ENCODE measurements around the gene UQCRC1.

Gene UQCRC1

DNA sequence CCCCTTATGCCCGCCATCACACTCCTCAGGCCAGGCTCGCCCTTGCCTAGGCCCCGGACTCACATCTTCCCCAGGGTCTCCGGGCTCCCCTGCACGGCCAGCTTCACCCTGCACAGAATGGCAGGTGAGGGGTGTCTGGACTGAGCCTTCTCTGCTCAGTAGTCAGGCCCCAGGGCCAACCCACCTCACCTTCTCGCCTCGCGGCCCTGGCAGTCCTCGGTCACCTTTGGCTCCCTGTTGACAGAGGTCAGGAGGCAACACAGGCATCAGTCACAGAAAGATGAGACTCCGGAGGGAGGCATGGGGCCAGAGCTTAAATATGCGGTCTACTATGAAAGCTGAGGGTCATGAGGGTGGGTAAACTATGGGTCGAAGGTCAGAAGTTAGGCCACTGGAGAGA lies 37.5 kb downstream of the UQCRC1 start:
- no peak for DNase-seq (ENCODE audit: low spot score)

DNA sequence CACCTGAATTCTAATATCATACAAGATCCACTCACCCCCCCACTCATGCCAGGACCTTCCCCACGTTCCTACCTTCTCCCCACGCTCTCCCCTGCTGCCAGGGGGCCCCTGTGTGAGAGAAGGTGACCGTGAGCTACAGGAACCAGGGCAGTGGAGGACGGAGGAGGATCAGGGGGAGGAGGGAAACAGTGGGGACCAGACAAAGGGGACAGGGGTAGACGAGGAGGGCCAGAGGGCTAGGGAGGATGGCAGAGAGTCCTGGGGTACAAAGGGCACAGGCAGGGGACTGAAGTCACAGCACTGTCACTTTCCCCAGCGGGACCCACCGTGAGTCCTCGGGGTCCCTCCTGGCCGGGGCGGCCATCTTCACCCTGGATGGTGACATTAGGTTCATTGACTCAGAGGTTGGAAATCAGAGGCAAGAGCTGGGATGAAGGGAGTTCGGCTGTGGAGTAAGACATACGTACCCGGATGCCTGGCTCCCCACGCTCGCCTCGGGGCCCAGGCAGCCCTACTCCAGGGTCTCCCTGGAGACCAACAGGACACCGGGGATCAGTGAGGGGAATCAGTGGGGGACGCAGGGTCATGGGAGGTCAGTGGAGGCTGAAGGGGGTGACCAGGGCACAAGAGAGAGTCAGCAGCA lies 39.5 kb downstream of the UQCRC1 start:
- DNase-seq (ENCODE audit: low spot score) = no peak

DNA sequence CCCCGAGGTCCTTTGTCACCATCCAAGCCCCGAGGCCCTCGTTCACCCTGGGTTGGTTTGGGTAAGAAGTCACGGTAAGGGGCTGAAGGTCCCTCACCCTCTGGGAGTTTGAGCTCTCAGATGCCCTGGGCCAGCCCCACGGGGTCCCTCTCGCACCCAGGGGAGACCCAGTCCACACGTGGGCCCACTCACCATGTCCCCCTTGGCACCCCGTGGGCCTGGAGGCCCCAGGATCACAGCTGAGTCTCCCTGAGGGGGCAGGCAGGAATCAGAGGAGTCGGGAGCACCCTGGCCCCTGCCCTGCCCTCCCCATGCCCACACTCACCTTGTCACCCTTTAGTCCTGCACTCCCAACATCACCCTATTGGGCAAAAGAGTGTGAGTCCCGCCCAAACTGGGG lies 40.0 kb downstream of the UQCRC1 start:
- DNase-seq (ENCODE audit: low spot score) = no peak

DNA sequence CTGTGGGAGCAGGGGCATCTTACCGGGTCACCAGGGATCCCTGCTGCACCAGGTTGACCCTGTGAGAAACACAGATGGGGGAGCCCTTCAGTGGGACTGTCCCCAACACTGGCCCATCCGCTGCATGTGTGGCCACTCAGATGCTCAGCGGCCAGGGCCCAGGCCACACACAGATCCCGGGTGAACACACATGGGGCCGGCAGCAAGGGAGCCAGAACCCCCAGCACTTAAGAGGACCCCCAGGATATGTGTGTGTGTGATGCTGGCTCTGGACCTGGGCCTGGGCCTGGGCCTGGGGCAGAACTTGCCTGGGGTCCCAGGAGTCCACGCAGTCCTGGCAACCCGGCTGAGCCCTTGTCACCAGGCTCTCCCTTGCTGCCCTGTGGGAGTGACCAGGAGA lies 41.0 kb downstream of the UQCRC1 start:
- no peak for DNase-seq (ENCODE audit: low spot score)

DNA sequence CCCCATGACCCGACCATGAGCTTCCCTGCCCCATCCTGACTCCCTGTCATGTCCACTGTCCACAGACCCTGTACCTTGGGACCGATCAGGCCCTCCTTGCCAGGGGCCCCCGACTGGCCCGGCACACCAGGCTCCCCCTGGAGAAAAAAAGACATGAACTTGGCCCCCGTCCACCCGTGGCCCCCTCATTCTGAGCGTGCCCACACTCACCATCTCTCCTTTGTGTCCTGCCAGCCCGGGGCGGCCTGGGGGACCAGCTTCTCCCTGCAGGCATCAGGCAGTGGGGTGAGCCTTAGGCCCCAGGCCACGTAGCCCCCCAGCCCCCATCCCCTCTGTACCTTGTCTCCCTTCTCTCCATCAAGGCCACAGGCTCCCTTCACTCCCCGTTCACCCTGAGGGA lies 41.9 kb downstream of the UQCRC1 start:
- DNase-seq (ENCODE audit: low spot score) = no peak

DNA sequence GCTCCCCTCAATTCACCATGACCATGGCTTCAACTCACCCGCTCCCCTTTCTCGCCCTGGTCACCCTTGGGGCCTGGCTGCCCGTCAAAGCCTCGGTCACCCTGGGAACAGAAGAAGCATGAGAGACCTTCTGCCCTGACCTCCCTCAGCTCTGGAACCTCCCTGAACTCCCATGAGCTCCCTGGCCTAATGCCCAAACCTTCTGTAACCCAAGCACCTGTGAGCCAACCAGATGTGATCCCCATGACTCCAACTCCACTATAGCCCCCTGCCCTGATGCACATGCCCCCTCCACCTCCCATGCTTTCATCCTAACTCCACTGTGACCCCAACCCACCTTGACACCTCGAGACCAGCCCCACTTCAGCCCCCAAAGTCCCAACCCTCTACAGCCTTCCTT lies 42.4 kb downstream of the UQCRC1 start:
- DNase-seq (ENCODE audit: low spot score) = no peak

DNA sequence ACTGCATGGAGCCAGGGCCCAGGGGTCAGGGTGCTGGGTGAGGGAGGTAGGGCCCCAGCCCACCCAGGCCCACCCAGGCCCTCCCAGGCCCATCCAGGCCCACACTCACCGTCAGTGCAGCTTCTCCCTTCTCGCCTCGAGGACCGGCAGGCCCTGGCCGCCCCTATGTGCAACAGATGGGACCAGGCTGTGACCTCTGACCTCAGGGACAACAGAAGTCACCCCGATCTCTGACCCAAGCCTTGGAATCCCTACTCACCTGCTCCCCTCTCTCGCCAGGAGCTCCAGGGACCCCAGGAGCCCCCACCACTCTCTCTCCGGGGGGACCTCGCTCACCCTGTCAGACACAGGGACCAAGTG lies 43.1 kb downstream of the UQCRC1 start:
- DNase-seq (ENCODE audit: low spot score) = no peak

DNA sequence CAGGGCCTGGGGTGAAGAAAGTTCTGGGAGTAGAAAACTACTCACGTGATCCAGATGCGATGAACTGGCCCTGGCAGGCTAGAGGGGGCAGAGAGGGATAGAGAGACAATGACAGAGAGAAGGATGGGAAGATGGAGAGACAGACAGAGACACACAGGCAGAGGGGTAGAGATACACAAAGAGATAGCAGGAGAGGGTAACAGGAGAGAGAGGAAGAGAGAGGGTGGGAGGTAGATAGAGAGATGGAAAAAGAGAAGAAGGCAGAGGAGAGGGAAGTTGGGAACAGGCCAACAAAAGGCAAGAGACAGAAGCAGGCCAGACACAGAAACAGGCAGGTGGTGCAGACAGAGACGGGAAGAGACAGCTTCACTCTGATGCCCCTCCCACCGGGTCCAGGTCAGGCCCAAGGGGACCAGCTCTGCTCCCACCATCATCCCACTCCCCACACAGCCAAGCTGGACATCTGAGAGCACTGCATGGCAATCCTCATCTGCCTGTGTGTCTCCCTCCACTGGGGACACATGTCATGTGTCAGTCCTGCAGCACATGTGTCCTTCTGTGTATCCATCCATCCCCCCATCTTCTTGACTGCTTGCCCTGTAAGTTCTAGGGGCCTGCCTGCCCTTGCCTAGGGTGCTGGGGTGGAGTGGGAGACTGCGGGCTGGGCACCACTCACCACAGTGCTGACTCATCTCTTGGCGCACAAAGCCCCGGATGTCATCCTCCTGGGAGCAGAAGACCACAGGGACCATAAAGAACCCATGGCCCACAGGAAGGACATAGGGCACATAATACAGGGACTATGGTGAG lies 43.6 kb downstream of the UQCRC1 start:
- no peak for DNase-seq (ENCODE audit: low spot score)

DNA sequence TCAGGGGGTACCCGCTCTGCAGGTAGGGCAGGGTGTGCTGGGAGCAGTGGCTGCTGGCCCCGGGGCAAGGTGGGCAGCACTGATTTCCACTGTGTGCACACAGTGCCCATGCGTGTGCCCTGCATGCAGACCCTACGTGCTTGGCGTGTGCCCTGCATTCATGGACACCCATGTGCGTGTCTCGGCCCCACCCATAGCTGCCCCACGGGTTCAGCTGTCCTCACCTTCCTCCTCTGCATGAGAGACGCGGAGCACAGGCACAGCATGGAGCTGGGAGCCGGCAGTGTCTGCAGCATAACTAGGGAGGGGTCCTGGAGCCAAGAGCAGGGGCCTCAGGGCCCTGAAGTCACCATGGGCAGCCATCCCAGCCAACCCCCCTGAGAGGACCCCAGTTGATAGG lies 44.3 kb downstream of the UQCRC1 start:
- no peak for DNase-seq (ENCODE audit: low spot score)

DNA sequence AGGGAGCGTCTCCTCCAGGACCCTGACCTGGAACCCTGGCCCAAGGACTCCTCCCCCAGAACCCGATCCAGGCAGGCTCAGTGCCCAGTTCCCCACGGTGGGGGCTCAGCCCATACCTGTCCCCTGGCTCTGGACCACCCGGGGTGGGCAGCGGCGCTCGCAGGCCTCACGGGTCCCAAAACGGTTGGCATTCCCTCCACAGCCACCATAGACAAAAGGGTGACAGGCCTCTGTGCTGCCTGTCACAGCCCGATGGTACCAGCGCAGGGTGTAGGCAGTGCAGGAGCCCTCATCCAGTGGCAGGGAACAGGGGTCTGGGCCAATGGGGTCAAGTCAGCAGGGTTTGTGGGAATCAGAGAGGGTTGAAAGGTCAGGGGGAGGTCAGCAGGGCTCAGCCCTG lies 44.8 kb downstream of the UQCRC1 start:
- DNase-seq (ENCODE audit: low spot score) = no peak

DNA sequence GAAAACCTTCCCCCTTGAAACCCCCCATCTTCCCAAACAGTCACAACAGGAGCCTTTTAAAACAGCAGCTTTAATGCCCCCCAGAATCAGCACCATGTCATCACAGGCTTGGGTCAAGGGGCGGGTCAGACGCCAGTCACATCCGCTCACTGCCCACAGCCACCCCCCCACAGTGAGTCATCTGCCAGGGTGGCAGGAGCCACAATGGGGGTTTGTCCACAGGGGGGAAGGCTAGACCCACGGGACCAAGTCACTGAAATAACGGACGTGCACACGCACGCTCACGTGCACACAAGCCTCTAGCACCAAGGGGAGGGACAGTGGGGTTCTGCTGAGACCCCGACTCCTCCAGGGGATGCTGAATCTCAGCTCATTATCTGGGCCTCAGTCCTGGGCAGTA lies 45.4 kb downstream of the UQCRC1 start:
- no peak for DNase-seq (ENCODE audit: low spot score)

DNA sequence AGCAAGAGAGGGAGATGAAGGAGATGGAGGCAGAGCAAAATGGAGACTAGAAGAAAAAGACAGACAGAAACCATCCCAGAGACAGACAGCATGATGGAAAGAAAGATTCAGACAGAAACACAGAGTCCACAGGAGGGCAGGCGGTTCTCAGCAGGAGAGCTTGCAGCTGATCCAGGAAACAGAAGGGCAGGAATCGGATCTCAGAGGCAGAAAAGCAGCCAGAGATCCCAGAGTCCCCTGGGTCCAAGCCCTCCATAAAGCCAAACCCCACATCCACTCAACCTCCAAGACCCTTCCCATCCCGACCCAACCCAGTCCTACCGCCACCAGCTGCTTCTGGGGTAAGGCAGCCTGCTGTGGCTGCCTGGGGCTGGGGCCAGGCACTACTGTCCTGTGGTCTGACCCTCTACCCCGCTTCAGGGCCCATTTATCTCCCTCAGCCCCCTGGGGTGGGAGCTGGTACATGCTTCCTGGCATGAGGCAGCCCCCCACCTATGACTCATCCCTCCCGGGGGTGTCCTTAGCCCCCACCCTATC lies 46.0 kb downstream of the UQCRC1 start, which contains the start of gene UCN2:
TSS of gene UCN2 (minus strand) at position 400 of the 537 bp plus-strand sequence. CDS start 657 bp downstream, outside the sequence.
- DNase-seq (ENCODE audit: low spot score) = no peak

DNA sequence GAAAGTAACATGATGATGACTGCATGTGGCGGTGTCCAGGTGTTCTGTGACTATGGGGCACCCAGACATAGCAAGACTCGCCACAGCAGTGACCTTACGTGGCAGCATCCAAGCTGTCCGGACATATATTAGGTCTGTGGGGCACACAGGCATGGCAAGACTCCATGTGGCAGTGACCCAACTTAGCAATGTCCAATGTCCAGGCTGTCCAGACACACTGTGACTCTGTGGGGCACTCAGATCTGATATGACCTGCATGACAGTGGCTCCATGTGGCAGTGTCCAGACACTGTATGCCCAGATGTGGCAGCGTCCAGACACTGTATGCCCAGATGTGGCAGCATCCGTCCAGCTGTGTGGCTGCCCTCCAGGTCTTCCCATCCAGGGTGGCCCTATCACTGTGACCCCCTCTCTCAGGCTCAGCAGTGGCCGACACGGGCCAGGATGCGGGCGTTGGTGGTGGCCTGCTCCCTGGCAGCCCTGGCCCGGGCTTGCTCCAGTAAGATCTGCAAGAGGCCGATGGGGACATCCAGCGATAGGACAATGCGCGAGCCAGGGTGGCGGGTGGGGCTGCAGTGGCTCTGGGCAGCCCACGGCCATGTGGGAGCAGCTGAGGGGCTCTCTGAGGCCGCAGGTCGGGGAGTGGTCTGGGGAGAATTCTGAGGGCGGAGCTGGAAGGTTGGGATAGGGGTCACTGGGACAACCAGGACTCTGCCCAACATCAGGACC lies 46.9 kb downstream of the UQCRC1 start:
- DNase-seq (ENCODE audit: low spot score) = no peak

DNA sequence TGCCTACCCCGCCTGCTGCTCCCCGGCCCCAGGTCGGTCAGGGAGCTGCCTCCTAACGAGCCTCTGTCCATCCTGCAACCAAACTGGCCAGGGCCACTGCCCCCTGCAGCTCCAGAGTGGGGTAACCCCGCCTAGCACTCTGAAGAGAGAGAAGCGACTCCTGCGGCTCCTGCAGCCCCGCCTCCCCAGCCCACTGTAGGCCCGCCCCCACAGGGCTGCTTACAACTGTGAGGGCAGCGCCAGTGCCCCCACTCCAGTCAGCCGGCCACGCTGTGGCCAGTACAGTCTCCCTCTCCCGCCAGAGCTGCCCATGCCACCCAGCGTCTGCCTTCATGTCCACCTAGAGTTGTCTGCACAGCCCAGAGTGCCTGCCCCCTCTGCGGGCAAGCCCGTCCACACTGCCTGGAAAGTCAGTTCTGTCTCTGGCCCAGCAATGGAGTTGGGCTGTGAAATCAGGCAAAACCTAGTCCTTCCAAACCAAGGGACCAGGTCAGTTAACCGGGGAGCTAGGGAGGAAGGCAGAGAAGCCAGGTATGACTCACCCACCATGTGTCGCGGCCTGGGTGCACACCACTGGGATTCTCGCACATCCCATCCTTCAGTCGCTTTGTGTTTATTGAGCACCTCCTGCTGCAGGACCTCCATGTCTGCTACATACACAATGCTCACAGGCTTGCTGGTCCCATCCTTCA lies 48.3 kb downstream of the UQCRC1 start:
- DNase-seq (ENCODE audit: low spot score) = no peak

DNA sequence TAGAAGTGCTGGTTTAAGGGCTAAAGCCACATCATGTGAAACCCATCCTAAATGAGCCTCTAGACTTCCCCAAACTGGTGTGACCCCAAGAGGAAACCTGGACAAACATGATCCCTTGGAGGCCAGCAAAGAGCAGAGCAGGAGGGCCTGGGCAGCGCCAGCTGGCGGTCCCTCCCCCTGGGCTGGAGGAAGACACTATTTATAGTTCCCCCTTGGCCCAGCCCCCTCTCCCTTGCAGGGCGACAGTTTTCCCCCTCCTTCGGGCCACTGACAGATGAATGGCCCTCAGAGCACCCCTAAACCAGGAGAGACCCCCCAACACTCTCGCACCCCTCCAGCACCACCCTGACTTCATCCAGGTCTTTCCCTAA lies 48.8 kb downstream of the UQCRC1 start:
- no peak for DNase-seq (ENCODE audit: low spot score)

DNA sequence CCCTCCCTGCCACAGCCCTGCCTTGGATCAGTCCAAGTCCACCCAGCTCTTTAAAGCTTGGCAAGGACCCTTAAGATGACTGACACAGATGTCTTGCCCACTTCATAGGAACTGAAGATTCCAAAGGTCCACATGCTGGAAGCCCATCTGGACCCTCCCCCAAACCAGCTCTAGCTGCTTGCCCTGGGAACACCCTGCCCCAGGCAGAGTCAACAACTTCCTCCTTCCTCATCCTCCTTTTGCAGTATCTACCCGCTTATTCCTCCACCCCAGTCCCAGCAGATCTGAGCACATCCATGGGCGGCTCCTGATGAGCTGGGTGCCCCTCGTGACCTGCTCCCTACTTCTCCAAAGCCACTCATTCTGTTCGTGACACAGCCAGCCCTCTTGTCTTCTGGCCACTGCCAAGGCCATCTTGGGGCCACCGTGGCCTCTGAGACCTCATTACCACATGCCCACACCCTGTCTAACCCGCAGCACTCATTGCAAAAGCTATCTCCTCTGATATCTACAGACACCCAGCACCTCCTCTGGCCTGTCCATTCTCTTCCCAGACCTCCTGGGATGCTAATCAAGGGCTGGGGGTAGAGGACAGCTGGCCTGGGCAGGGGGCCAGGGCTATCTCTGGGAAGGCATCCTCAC lies 50.8 kb downstream of the UQCRC1 start:
- no peak for DNase-seq (ENCODE audit: low spot score)

DNA sequence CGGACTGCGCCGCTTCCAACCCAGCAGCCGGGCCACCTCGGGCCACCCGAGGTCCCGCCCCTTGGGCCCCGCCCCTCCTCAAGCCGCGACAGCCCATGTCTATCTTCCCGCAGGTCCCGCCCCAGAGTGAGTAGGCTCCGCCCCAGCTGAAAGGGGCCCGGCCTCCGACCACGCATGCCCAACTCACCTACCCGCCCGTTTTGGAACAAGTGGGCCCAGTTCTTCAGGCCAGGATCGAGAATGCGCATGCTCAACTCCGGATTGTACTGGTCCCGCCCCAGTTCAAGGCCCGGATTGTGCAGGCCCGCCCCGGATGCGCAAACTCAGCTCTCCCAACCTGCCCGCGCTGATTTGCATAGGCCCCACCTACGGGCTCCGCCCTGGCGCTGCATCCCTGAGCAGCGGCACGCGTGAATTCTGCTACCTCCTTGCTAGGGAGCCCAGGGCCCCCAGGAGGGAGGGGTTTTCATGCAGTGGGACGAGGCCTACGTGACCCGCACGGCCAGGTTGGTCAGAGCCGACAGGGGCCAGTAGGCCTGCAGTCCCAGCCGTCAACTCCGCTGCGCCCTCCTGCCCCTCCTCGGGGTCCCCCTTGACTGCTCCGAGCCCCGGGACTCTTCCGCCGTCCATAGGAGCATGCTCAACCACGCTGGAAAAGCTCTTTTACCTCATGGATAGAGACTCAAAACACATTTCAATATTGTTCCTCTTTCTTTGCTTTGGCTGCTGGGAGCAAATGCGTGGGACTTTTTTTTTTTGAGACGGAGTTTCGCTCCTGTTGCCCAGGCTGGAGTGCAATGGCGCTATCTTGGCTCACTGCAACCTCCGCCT lies 52.4 kb downstream of the UQCRC1 start, which contains the start of gene PFKFB4:
TSS of gene PFKFB4 (minus strand) at position 8 of the 831 bp plus-strand sequence. CDS start 26 bp downstream, outside the sequence.
- DNase-seq (ENCODE audit: low spot score) = peak; percentile 100

DNA sequence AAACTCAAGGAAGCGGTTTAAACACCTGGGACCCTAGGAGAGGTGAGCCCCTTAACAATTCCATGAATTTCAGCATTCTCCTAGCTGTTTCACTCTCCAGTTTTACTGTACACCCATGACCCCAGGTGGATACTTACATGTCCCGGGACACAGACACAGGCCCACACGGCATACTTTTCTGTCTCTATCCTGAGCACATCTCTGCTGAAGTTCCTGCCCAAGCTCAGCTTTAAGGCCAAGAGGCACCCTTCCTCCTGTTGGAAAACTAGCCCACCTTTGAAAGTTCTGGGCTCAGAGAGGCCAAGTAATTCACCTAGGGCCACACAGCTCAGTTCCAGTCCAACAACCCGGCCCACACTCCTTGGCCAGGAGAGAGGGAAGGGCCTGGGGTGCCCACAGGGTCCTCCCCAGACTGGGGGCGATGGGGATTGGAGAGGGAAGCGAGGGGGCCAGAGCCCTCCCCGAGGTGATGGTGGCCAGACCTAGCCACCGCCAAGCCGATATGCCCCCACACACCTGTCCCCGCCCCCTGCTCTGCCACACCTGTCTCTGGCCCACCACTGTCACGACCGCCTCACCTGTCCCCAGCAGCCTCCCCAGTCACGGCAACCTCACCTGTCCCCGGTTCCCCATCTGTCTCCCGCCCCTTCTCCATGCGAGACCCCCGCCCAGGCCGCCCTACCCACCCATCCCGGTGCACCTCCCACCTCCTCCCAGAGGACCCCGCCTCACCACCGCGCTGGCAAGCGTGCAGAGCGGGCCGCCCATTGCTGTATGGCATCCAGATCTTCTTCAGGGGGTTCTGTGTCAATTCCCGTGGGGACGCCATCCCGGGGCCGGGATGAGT lies 53.3 kb downstream of the UQCRC1 start:
- no peak for DNase-seq (ENCODE audit: low spot score)

DNA sequence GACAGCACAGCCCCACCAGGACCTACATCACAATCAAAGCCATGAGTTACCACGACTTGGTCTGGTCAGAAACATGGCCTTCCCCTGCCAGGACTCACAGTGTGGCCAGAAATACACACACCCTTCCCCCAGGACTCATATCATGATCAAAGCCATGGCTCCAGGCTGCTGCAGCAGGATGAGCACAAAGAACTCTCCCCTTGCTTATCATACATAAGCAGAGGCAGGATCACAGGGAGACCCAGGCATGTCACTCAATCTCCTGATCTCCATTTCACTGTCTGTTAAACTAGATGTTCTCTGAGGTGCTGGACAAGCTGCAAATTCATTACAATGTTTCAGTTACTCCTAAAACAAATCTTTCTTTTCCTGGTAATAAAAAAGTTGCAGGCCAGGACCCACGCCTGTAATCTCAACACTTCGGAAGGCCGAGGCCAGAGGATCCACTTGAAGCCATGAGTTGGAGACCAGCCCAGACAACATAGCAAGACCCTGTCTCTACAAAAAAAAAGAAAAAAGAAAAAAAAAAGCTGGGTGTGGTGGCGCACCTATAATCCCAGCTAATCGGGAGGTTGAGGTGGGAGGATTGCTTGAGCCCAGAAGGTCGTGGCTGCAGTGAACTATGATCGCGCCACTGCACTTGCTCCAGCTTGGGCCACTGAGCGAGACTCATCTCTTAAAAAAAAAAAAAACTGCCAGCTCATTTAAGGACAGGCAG lies 54.1 kb downstream of the UQCRC1 start:
- no peak for DNase-seq (ENCODE audit: low spot score)
